Loucy (cell line): ENCODE data around the gene ERICH6.

ENCODE experiments used
- EZH2phosphoT487 ChIP-seq: fragments of 200-600 bp; IDR thresholded peaks from 2 replicates; pipeline ENCODE4 v1.6.1; 2018; ENCODE audit warnings: antibody characterized with exemption, mild to moderate bottlenecking, moderate library complexity, borderline replicate concordance
- TF ChIP-seq, protein P1 (sequence below): fragments of 200-600 bp; sonication (generic); conservative IDR thresholded peaks from 2 replicates; pipeline ENCODE4 v1.5.1; 2014; ENCODE audit warnings: mild to moderate bottlenecking, antibody characterized with exemption, low read length

DNA sequence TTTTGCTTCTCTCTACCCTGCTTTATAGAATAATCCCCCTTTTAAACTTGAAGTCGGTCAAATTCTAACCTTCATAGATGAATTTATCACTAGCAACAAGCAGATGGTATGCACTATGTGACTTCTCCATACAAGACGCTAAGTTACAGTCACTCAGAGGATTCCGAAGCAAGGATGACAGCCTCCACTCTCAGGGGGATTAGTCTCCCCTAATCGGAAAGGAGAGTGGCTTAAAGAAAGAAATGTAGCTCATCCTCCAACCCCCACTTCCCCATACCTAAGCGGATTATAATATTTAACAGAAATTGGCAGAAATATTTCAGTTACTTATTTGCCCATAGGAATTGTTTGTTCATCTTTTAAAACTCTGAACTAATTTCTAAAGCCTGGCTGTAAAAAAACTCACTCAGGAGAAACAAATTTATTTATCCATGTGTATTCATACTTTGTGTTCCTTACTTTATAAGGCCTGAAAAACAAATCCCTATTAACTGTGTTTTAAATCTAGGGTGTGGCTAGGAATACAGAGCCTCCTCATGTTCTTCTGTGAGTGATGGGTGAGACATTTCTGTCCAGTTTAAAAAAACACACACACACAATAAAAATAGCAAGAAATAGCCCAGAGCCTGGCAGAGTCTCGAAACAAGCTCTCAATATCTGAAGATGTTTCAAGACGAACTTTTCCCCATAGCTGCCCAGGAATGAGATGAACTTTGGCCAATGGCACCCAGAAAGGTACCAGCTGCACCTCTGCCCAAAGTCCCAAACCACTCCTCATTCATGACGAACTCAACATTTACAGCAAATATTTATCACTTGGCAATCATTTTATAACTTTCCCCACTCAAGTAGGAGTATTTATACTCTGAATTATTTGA lies 40.6 kb upstream of the ERICH6 start:
- TF ChIP-seq, protein P1, sequence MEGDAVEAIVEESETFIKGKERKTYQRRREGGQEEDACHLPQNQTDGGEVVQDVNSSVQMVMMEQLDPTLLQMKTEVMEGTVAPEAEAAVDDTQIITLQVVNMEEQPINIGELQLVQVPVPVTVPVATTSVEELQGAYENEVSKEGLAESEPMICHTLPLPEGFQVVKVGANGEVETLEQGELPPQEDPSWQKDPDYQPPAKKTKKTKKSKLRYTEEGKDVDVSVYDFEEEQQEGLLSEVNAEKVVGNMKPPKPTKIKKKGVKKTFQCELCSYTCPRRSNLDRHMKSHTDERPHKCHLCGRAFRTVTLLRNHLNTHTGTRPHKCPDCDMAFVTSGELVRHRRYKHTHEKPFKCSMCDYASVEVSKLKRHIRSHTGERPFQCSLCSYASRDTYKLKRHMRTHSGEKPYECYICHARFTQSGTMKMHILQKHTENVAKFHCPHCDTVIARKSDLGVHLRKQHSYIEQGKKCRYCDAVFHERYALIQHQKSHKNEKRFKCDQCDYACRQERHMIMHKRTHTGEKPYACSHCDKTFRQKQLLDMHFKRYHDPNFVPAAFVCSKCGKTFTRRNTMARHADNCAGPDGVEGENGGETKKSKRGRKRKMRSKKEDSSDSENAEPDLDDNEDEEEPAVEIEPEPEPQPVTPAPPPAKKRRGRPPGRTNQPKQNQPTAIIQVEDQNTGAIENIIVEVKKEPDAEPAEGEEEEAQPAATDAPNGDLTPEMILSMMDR: no peak
- TF ChIP-seq EZH2phosphoT487: no peak
